ENCODE data around the gene AP3S2.

- TF ChIP-seq POLR2AphosphoS5 (IDR thresholded peaks at IDR 0.05; ENCODE audit: low read depth, low read length), result no peak
- TF ChIP-seq ELF1 (IDR thresholded peaks at IDR 0.05; ENCODE audit: borderline replicate concordance, low read depth), result no peak
- no peak for TF ChIP-seq POLR2A (IDR thresholded peaks at IDR 0.05; ENCODE audit: borderline replicate concordance, extremely low read depth, insufficient read depth, insufficient read length)
- no peak for TF ChIP-seq CTCF (IDR thresholded peaks at IDR 0.05 in 2 of 3, conservative IDR thresholded peaks at IDR 0.05 in 1 of 3; ENCODE audit: borderline replicate concordance in 1 of 3, insufficient read depth in 1 of 3, low read depth in 2 of 3, low read length in 2 of 3)
These were observed 113.2 kb downstream of the AP3S2 start for GRCh38 chr15:89780601-89781000.
